Hematopoietic multipotent progenitor cell treated with erythropoietin and hydrocortisone succinate and interleukin-3 and kit ligand, for 8 days (in vitro differentiated cells): ENCODE data around the gene KCNS3.

Experiments
- DNase-seq: peaks from one replicate; pipeline ENCODE4 v3.0.0-alpha.2; 2015

KCNS3 gene

GRCh38 chr2:17879137-17879912 is 858 bp downstream of the KCNS3 start:
- peak; percentile 2 for DNase-seq

GRCh38 chr2:17879913-17880274 is 1.4 kb downstream of the KCNS3 start:
- DNase-seq: no peak

GRCh38 chr2:17892770-17893534 is 14.5 kb downstream of the KCNS3 start:
- no peak for DNase-seq

- DNase-seq: no peak
Observed at GRCh38 chr2:17894005-17894404, 15.5 kb downstream of the KCNS3 start.

GRCh38 chr2:17894556-17894955 is 16.1 kb downstream of the KCNS3 start:
- DNase-seq: no peak

GRCh38 chr2:17899871-17900270 is 21.4 kb downstream of the KCNS3 start:
- DNase-seq: no peak

- DNase-seq: no peak
Observed at GRCh38 chr2:17901246-17901645, 22.8 kb downstream of the KCNS3 start.

GRCh38 chr2:17910980-17911379 is 32.5 kb downstream of the KCNS3 start:
- DNase-seq: no peak

- DNase-seq: no peak
Observed at GRCh38 chr2:17911491-17912260, 33.2 kb downstream of the KCNS3 start.

- DNase-seq: no peak
Observed at GRCh38 chr2:17912266-17912691, 33.8 kb downstream of the KCNS3 start.

- DNase-seq: no peak
Observed at GRCh38 chr2:17915099-17915498, 36.6 kb downstream of the KCNS3 start.

- no peak for DNase-seq
Observed at GRCh38 chr2:17915811-17916518, 37.5 kb downstream of the KCNS3 start.

GRCh38 chr2:17916584-17916983 is 38.1 kb downstream of the KCNS3 start:
- DNase-seq: no peak

GRCh38 chr2:17918789-17919188 is 40.3 kb downstream of the KCNS3 start:
- DNase-seq: no peak

GRCh38 chr2:17930773-17931172 is 52.3 kb downstream of the KCNS3 start:
- no peak for DNase-seq

- no peak for DNase-seq
Observed at GRCh38 chr2:17933256-17933655, 54.8 kb downstream of the KCNS3 start.

GRCh38 chr2:17934721-17935120 is 56.3 kb downstream of the KCNS3 start:
- DNase-seq: no peak

- no peak for DNase-seq
Observed at GRCh38 chr2:17935242-17935885, 56.9 kb downstream of the KCNS3 start.

- no peak for DNase-seq
Observed at GRCh38 chr2:17936599-17936998, 58.1 kb downstream of the KCNS3 start.

- no peak for DNase-seq
Observed at GRCh38 chr2:17940091-17940630, 61.7 kb downstream of the KCNS3 start.

GRCh38 chr2:17943444-17943843 is 65.0 kb downstream of the KCNS3 start:
- DNase-seq: no peak

- no peak for DNase-seq
Observed at GRCh38 chr2:17947113-17947512, 68.6 kb downstream of the KCNS3 start.
